Brain pericyte (primary cell): ENCODE results near the gene TTC39C.
"Not testable (repeated sequence)": the region's sequence is repeated elsewhere in the genome, so short reads cannot be mapped to it uniquely, and the experiment has no call there.

Source experiments
- DNase-seq: peaks from one replicate; pipeline ENCODE4 v3.0.0-alpha.2; 2012; ENCODE audit warnings: low read depth, low spot score

Gene TTC39C

GRCh38 chr18:24053211-24053610, 38.7 kb downstream of the TTC39C start:
- no peak for DNase-seq

GRCh38 chr18:24054130-24054529, 39.6 kb downstream of the TTC39C start:
- no peak for DNase-seq

- DNase-seq, result no peak
Observed at GRCh38 chr18:24055009-24055804, 40.7 kb downstream of the TTC39C start.

GRCh38 chr18:24055878-24056277, 41.3 kb downstream of the TTC39C start:
- no peak for DNase-seq

GRCh38 chr18:24056506-24056905, 42.0 kb downstream of the TTC39C start:
- no peak for DNase-seq

- no peak for DNase-seq
Observed at GRCh38 chr18:24057804-24058203, 43.2 kb downstream of the TTC39C start.

GRCh38 chr18:24059385-24059784, 44.8 kb downstream of the TTC39C start:
- DNase-seq, result not testable (repeated sequence)

GRCh38 chr18:24060644-24061043, 46.1 kb downstream of the TTC39C start:
- DNase-seq, result no peak

GRCh38 chr18:24063121-24063731, 48.7 kb downstream of the TTC39C start:
- DNase-seq, result no peak

GRCh38 chr18:24064391-24065100, 50.0 kb downstream of the TTC39C start:
- DNase-seq, result no peak

- no peak for DNase-seq
Observed at GRCh38 chr18:24065906-24066305, 51.4 kb downstream of the TTC39C start.

- DNase-seq, result no peak
Observed at GRCh38 chr18:24068945-24069693, 54.6 kb downstream of the TTC39C start.

- DNase-seq, result no peak
Observed at GRCh38 chr18:24071029-24071428, 56.5 kb downstream of the TTC39C start.

GRCh38 chr18:24071779-24072178, 57.2 kb downstream of the TTC39C start:
- no peak for DNase-seq

- DNase-seq, result no peak
Observed at GRCh38 chr18:24072743-24073142, 58.2 kb downstream of the TTC39C start.

- no peak for DNase-seq
Observed at GRCh38 chr18:24073791-24074190, 59.2 kb downstream of the TTC39C start.

- not testable (repeated sequence) for DNase-seq
Observed at GRCh38 chr18:24074757-24075156, 60.2 kb downstream of the TTC39C start.

- DNase-seq, result peak; percentile 39
Observed at GRCh38 chr18:24075767-24076597, 61.4 kb downstream of the TTC39C start.

- DNase-seq, result no peak
Observed at GRCh38 chr18:24076950-24077349, 62.4 kb downstream of the TTC39C start.

GRCh38 chr18:24078391-24078790, 63.8 kb downstream of the TTC39C start:
- no peak for DNase-seq

- DNase-seq, result no peak
Observed at GRCh38 chr18:24080861-24081260, 66.3 kb downstream of the TTC39C start.
